Heart right ventricle (tissue), 16 donors: ENCODE data around the gene CACNA1G. TPM values are rescaled to one million over a fixed set of nuclear protein-coding genes. Genes with fewer than 3 reads are reported as not detected.

Experiments
- ATAC-seq, 8 donors: fragments of 200-7000 bp; cut with Tn5 transposase; one replicate each; pipeline ENCODE4 v1.9.1; 2020; ENCODE audit warnings: mild to moderate bottlenecking in 8 of 8, moderate library complexity in 8 of 8, moderate number of reproducible peaks in 1 of 8
- DNase-seq, 2 donors: peaks; one replicate each; pipeline ENCODE4 v3.0.0-alpha.2; 2020
- H3K27ac ChIP-seq, 10 donors: fragments of 200-600 bp; sonication (generic) in 2 of 10; one replicate each; pipeline versions ENCODE4 v1.5.0 to v1.8.0; 2020 to 2022; ENCODE audit warnings: mild to moderate bottlenecking in 3 of 10
- H3K27me3 ChIP-seq, 7 donors: fragments of 200-600 bp; one replicate each; pipeline ENCODE4 v1.8.0; 2021 to 2022; ENCODE audit warnings: mild to moderate bottlenecking in 2 of 7
- H3K36me3 ChIP-seq, 9 donors: fragments of 200-600 bp; sonication (generic) in 1 of 9; one replicate each; pipeline versions ENCODE4 v1.5.0 to v1.8.0; 2020 to 2022; ENCODE audit warnings: mild to moderate bottlenecking in 2 of 9
- H3K4me1 ChIP-seq, 9 donors: fragments of 200-600 bp; sonication (generic) in 1 of 9; one replicate each; pipeline versions ENCODE4 v1.5.0 to v1.8.0; 2020 to 2022; ENCODE audit warnings: mild to moderate bottlenecking in 4 of 9
- H3K4me3 ChIP-seq, 10 donors: fragments of 200-600 bp; sonication (generic) in 2 of 10; one replicate each; pipeline versions ENCODE4 v1.5.0 to v1.8.0; 2020 to 2022; ENCODE audit warnings: mild to moderate bottlenecking in 7 of 10, moderate library complexity in 2 of 10
- H3K9me3 ChIP-seq, 11 donors: fragments of 200-600 bp in 10 of 11; sonication (generic) in 2 of 11; one replicate each; pipeline versions ENCODE4 v1.5.0 to v1.8.0; 2013 to 2022; ENCODE audit warnings: mild to moderate bottlenecking in 2 of 11, control low read depth in 1 of 11, moderate library complexity in 1 of 11
- WGBS, 2 donors: extraction: QIAGEN DNeasy Blood & Tissue Kit; methylation state at CpG; one replicate each; pipeline ENCODE4 v1.1.7; 2013; ENCODE audit warnings: inconsistent platforms in 1 of 2; 5-methylcytosine and 5-hydroxymethylcytosine counted together
- intact Hi-C, 10 donors: fragments of 100-400 bp; cut with DNase I; formaldehyde crosslinking; loops; one replicate each; pipeline versions ENCODE4 v1.11.1 to v1.14.2; 2022
- polyA plus RNA-seq, 2 donors: library from polyadenylated mRNA; stranded (reverse); fragments of 200-250 nt; gene quantifications; one replicate each; pipeline ENCODE4 v1.2.3, GENCODE V29; 2013
- total RNA-seq, 10 donors: library from RNA; stranded (reverse); fragmentation: NEBNext Ultra II Directional in 3 of 10; extraction: Animal tissue kit (Norgen Biotek cat#: 25700) in 3 of 10; gene quantifications; one replicate each; pipeline versions ENCODE4 v1.2.1 to v1.2.4, GENCODE V29; 2021 to 2023
- TF ChIP-seq, protein P1 (sequence below), 9 donors: fragments of 200-600 bp; sonication (generic) in 2 of 9; IDR thresholded peaks; one replicate each; pipeline versions ENCODE4 v1.5.0 to v1.8.0; 2021 to 2022; ENCODE audit warnings: antibody characterized with exemption in 9 of 9, mild to moderate bottlenecking in 5 of 9, moderate library complexity in 1 of 9
- donor health status: Arrhythmogenic right ventricular cardiomyopathy.
- donor health status: ischemic (EF 13 %, LVEDD 7.1; RV severe dilation, severe dysfunction).
- donor health status: healthy with polysubstance abuse.
- donor health status: DM: no; HTN: yes; CAD: no.
- donor health status: DM: no; HTN: no; CAD: no.
- donor health status: ischemic (EF 25% LVEDD 6.9; RV normal size, moderate dysfunction).
- donor health status: ischemic (EF 25% LVEDD 5.7; RV mildly dilated, moderate dysfunction).
- donor health status: healthy.
- donor health status: DM: yes; HTN: yes; CAD: no.
- donor health status: Ischemic cardiomyopathy.
- donor health status: ischemic (EF 35%, LVEDD 5.7; RV mildly dilated, moderate dysfunction).
- donor health status: nonischemic (EF 11% LVEDD 7.7; RV severe dilation, severe dysfunction).
- donor health status: DM: yes; HTN: yes; CAD: no.
- donor health status: PGD.
- donor health status: ischemic (EF 29% LVEDD 5.4; RV normal size, mild dysfunction).
- donor health status: nonischemic (EF 23%, LVEDD 6.1; RV moderate dilation, normal function).

The CACNA1G gene
- total and polyA plus RNA-seq, 12 donors, result 0.04 to 0.46 (median 0.24) TPM

DNA sequence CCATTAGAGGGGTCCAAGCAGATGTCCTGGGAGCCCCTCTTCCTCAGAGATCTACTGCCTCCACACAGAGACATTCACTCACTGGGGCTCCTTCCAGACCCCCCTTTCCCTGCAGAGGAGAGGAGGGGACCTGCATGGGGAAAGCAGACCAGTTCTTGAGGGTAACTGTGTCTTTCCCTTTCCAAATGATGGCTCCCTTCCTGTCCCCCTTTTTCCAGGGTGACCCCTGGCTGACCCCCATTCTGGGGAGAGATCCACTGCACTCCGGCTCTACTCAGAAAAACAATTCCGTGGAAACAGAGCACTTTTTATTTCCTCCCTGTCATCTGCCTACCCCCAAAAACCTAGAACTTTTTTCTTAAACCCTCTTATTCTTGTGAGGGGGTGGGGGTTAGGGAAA is 6.4 kb downstream of the CACNA1G start:
- 46 to 50% methylated on average over 2 of the region's 2 CpGs for WGBS, 2 donors
- H3K4me3 ChIP-seq, result no peak overlapping the region
- intact Hi-C loops, result loop anchor here in 1 of 10 donors (5.0 kb wide), 1 partner anchor 40 kb away; no protein-coding TSS in a partner anchor

DNA sequence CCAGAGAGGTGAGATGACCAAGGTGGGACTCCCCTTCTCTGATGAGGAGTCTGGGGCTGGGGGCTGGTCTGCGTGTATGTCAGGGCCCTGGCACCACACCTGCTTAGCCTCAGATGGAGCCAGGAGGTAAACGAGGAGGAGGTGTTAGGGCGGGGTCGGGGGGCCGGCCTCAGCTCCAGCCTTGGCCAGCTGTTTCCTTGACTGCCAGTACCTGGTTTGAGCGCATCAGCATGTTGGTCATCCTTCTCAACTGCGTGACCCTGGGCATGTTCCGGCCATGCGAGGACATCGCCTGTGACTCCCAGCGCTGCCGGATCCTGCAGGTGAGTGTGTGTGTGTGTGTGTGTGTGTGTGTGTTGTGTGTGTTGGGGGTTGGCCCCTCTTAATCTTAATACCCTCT is 8.1 kb downstream of the CACNA1G start:
- Histone ChIP-seq H3K36me3 (no peaks in the 10 kb centered on the region), H3K27ac (no peak overlapping the region), H3K9me3 (no peaks in the 10 kb centered on the region), H3K4me1 (peaks cover 0 to 18% (median 5%) of the 10 kb centered on the region in 9 donors), H3K4me3 (no peak overlapping the region), H3K27me3 (peaks cover 0 to 43% (median 26%) of the 10 kb centered on the region in 7 donors)
- TF ChIP-seq, protein P1, sequence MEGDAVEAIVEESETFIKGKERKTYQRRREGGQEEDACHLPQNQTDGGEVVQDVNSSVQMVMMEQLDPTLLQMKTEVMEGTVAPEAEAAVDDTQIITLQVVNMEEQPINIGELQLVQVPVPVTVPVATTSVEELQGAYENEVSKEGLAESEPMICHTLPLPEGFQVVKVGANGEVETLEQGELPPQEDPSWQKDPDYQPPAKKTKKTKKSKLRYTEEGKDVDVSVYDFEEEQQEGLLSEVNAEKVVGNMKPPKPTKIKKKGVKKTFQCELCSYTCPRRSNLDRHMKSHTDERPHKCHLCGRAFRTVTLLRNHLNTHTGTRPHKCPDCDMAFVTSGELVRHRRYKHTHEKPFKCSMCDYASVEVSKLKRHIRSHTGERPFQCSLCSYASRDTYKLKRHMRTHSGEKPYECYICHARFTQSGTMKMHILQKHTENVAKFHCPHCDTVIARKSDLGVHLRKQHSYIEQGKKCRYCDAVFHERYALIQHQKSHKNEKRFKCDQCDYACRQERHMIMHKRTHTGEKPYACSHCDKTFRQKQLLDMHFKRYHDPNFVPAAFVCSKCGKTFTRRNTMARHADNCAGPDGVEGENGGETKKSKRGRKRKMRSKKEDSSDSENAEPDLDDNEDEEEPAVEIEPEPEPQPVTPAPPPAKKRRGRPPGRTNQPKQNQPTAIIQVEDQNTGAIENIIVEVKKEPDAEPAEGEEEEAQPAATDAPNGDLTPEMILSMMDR (IDR thresholded peaks at IDR 0.05), result no peak
- no peak for ATAC-seq
- intact Hi-C loops, result loop anchor here in 1 of 10 donors (5.0 kb wide), 1 partner anchor 39 kb away; no protein-coding TSS in a partner anchor
- WGBS, 2 donors, result 90 to 94% methylated on average over 12 of the region's 12 CpGs
- no peak for DNase-seq

More for the DNA sequence above, 6.4 kb downstream of the CACNA1G start:
- Histone ChIP-seq H3K36me3 (no peaks in the 10 kb centered on the region), H3K9me3 (no peaks in the 10 kb centered on the region), H3K4me1 (peaks cover 0 to 23% (median 8%) of the 10 kb centered on the region in 9 donors), H3K27me3 (peaks cover 0 to 61% (median 43%) of the 10 kb centered on the region in 7 donors), H3K27ac (no peak overlapping the region)
- TF ChIP-seq, protein P1 (IDR thresholded peaks at IDR 0.05), result no peak
- no peak for DNase-seq
- ATAC-seq, result no peak

DNA sequence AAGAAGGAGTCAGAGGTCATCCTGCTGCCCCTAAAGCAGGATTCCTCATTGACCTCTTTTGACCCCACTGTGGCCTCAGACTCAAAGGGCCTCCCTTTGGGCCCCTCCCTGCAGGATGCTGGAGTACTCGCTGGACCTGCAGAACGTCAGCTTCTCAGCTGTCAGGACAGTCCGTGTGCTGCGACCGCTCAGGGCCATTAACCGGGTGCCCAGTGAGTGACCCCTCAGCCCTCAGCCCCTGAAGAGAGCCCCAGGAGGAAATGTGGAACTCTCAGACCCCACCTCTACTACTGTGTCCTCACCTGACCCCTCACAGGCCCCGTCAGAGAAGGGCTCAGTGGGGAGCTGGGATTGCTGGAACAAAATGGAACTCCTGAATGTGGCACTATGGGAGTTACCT is 9.1 kb downstream of the CACNA1G start:
- no peak overlapping the region for H3K4me3 ChIP-seq
- 59 to 80% methylated on average over 7 of the region's 7 CpGs for WGBS, 2 donors
- peaks cover 0 to 35% (median 23%) of the 10 kb centered on the region in 7 donors for H3K27me3 ChIP-seq
- H3K4me1 ChIP-seq, result peaks cover 0 to 12% (median 2%) of the 10 kb centered on the region in 9 donors
- no peak overlapping the region for H3K27ac ChIP-seq
- no peaks in the 10 kb centered on the region for H3K36me3 ChIP-seq
- no peaks in the 10 kb centered on the region for H3K9me3 ChIP-seq
- DNase-seq (no peak), ATAC-seq (no peak)
- intact Hi-C loops, result loop anchor here in 1 of 10 donors (5.0 kb wide), 1 partner anchor 38 kb away; no protein-coding TSS in a partner anchor
- TF ChIP-seq, protein P1 (IDR thresholded peaks at IDR 0.05), result no peak

DNA sequence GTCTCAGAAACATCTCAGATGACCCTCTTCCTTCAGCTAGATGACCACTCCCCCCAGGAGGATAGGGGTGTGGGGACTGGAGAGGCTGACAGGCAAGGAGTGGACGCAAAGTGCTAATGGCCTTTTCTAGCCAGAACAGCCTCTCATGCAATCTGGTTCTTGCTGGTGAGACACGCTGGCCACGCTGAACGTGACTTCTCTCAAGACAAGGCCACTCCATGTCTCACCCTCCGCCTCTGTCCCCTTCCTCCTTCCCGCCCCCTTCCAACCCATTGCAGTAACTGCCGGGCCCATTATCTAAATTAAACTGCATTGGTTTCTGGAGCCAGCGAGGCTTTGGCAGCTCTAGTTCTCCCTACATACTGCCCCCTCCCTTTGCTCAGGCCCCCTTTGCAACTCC is 9.5 kb downstream of the CACNA1G start:
- no peaks in the 10 kb centered on the region for H3K36me3 ChIP-seq
- intact Hi-C loops, result no loop called here
- H3K4me1 ChIP-seq, result peaks cover 0 to 8% (median 0%) of the 10 kb centered on the region in 9 donors
- peaks cover 0 to 31% (median 23%) of the 10 kb centered on the region in 7 donors for H3K27me3 ChIP-seq
- WGBS, 2 donors, result 87% methylated on average over 8 of the region's 8 CpGs
- H3K4me3 ChIP-seq, result no peak overlapping the region
- no peaks in the 10 kb centered on the region for H3K9me3 ChIP-seq
- DNase-seq (no peak), ATAC-seq (no peak)
- TF ChIP-seq, protein P1 (IDR thresholded peaks at IDR 0.05), result no peak
- H3K27ac ChIP-seq, result no peak overlapping the region
